Activated CD8-positive, alpha-beta T cell treated with anti-CD3 and anti-CD28 coated beads for 36 hours (primary cell): ENCODE data around the gene BTBD1. TPM values are rescaled to one million over a fixed set of nuclear protein-coding genes. Genes with fewer than 3 reads are reported as not detected.
"Not testable (repeated sequence)": the region's sequence is repeated elsewhere in the genome, so short reads cannot be mapped to it uniquely, and the experiment has no call there.

Experiments used
- ATAC-seq: fragments of 200-7000 bp; cut with Tn5 transposase; one replicate; pipeline ENCODE4 v1.10.0; 2021; ENCODE audit warnings: mild to moderate bottlenecking, moderate library complexity
- CTCF ChIA-PET: fragments of 350-600 bp; sonication (Branson Sonifier 250); formaldehyde crosslinking; loops from one replicate; lab custom pipeline; 2021; ENCODE audit warnings: antibody characterized with exemption; lab: Charles Lee
- POLR2A ChIA-PET: fragments of 350-600 bp; sonication (Branson Sonifier 250); formaldehyde crosslinking; loops from one replicate; lab custom pipeline; 2021; ENCODE audit warnings: antibody characterized with exemption; lab: Charles Lee
- DNase-seq: peaks from one replicate; pipeline ENCODE4 v3.0.0-alpha.2; 2020
- H3K27ac Mint-ChIP-seq: one replicate; pipeline ENCODE4 v1.8.0; 2021; ENCODE audit warnings: mild to moderate bottlenecking, mixed read lengths
- H3K27me3 Mint-ChIP-seq: one replicate; pipeline ENCODE4 v1.8.0; 2021; ENCODE audit warnings: mixed read lengths
- H3K36me3 Mint-ChIP-seq: one replicate; pipeline ENCODE4 v1.8.0; 2021; ENCODE audit warnings: low read depth, mixed read lengths
- H3K4me1 Mint-ChIP-seq: one replicate; pipeline ENCODE4 v1.8.0; 2021; ENCODE audit warnings: low read depth, mixed read lengths
- H3K4me3 Mint-ChIP-seq: one replicate; pipeline ENCODE4 v1.8.0; 2021; ENCODE audit warnings: mild to moderate bottlenecking, moderate library complexity, mixed read lengths
- H3K9me3 Mint-ChIP-seq: one replicate; pipeline ENCODE4 v1.8.0; 2021; ENCODE audit warnings: mixed read lengths
- CTCF ChIP-seq: fragments of 200-600 bp; IDR thresholded peaks from one replicate; pipeline ENCODE4 v1.8.0; 2022; ENCODE audit warnings: antibody characterized with exemption, mild to moderate bottlenecking
- intact Hi-C: fragments of 100-400 bp; cut with micrococcal nuclease; formaldehyde crosslinking; loops from one replicate; pipeline ENCODE4 v1.10.0; 2022
- total RNA-seq, 2 experiments: library from RNA; stranded (reverse); gene quantifications; one replicate each; pipeline ENCODE4 v1.2.3, GENCODE V29; 2021

The BTBD1 gene
- total RNA-seq, 2 experiments from 2014 or later, result 63.3 to 63.8 TPM

GRCh38 chr15:83081256-83082014 lies 14.4 kb upstream of the BTBD1 start:
- intact Hi-C loops, result no loop called here
- H3K4me1 Mint-ChIP-seq, result peaks cover 4% of the 10 kb centered on the region
- TF ChIP-seq CTCF, result no peak
- no peak overlapping the region for H3K27ac Mint-ChIP-seq
- DNase-seq (no peak), ATAC-seq (no peak)
- ChIA-PET CTCF (interaction anchor here (2.3 kb wide), 1 partner anchor 25 kb away, joined by 4 read pairs; no protein-coding TSS in a partner anchor), POLR2A (no interaction called here)
- peaks cover 20% of the 10 kb centered on the region for H3K27me3 Mint-ChIP-seq
- H3K36me3 Mint-ChIP-seq, result no peaks in the 10 kb centered on the region
- no peak overlapping the region for H3K4me3 Mint-ChIP-seq
- no peaks in the 10 kb centered on the region for H3K9me3 Mint-ChIP-seq

GRCh38 chr15:83078712-83079111 lies 11.7 kb upstream of the BTBD1 start:
- CTCF ChIA-PET, result no interaction called here

GRCh38 chr15:83077491-83078230 lies 10.6 kb upstream of the BTBD1 start:
- Mint-ChIP-seq H3K4me1 (peaks cover 4% of the 10 kb centered on the region), H3K27me3 (peaks cover 15% of the 10 kb centered on the region), H3K27ac (no peak overlapping the region), H3K9me3 (peaks cover 10% of the 10 kb centered on the region), H3K4me3 (no peak overlapping the region), H3K36me3 (no peaks in the 10 kb centered on the region)
- ATAC-seq, result no peak
- POLR2A ChIA-PET, result no interaction called here
- TF ChIP-seq CTCF, result no peak
- intact Hi-C loops, result no loop called here
- no peak for DNase-seq
- CTCF ChIA-PET, result interaction anchor here (1.6 kb wide), 1 partner anchor 9 kb away, joined by 4 read pairs; no protein-coding TSS in a partner anchor

More at GRCh38 chr15:83078712-83079111, 11.7 kb upstream of the BTBD1 start:
- POLR2A ChIA-PET, result no interaction called here
- Mint-ChIP-seq H3K9me3 (peaks cover 10% of the 10 kb centered on the region), H3K4me3 (no peak overlapping the region), H3K27me3 (peaks cover 16% of the 10 kb centered on the region), H3K4me1 (peaks cover 4% of the 10 kb centered on the region), H3K27ac (no peak overlapping the region), H3K36me3 (no peaks in the 10 kb centered on the region)
- ATAC-seq (no peak), DNase-seq (no peak)
- TF ChIP-seq CTCF, result no peak
- intact Hi-C loops, result no loop called here

- CTCF ChIA-PET, result interaction anchor here (1.5 kb wide), 1 partner anchor 8 kb away, joined by 4 read pairs; no protein-coding TSS in a partner anchor
- Mint-ChIP-seq H3K36me3 (peaks cover 22% of the 10 kb centered on the region), H3K9me3 (peaks cover 11% of the 10 kb centered on the region), H3K4me3 (peak overlapping the region; percentile 38), H3K27ac (peak overlapping the region; percentile 49), H3K4me1 (peaks cover 17% of the 10 kb centered on the region)
- H3K27me3 Mint-ChIP-seq, POLR2A ChIA-PET: not testable (repeated sequence)
- intact Hi-C loops, result loop anchor here (5.0 kb wide), 1 partner anchor 143 kb away; no protein-coding TSS in a partner anchor
- peak; percentile 67 for DNase-seq
- ATAC-seq, result peak; percentile 15
Measured at GRCh38 chr15:83069211-83069642, 2.2 kb upstream of the BTBD1 start.

GRCh38 chr15:83068054-83068453 lies 1.0 kb upstream of the BTBD1 start:
- no peak overlapping the region for H3K4me3 Mint-ChIP-seq

More at GRCh38 chr15:83068054-83068453, 1.0 kb upstream of the BTBD1 start:
- Mint-ChIP-seq H3K27ac (peak overlapping the region; percentile 84), H3K4me1 (peaks cover 17% of the 10 kb centered on the region), H3K27me3 (no peaks in the 10 kb centered on the region), H3K9me3 (peaks cover 8% of the 10 kb centered on the region), H3K36me3 (peaks cover 22% of the 10 kb centered on the region)
- ATAC-seq, result no peak
- no peak for TF ChIP-seq CTCF
- DNase-seq, result no peak
- intact Hi-C loops, result loop anchor here (5.0 kb wide), 1 partner anchor 144 kb away; no protein-coding TSS in a partner anchor
- CTCF ChIA-PET, result interaction anchor here (1.5 kb wide), 1 partner anchor 10 kb away, joined by 4 read pairs; no protein-coding TSS in a partner anchor
- POLR2A ChIA-PET, result interaction anchor here (1.5 to 2.2 kb wide), 2 partner anchors 11 to 219 kb away, joined by 3 to 12 read pairs; no protein-coding TSS in a partner anchor
